GM21515 (cell line): ENCODE data around the gene TRANK1.
A peak's percentile ranks its signal among the peaks of the same experiment; 100 is the strongest.

Experiments
- ATAC-seq: cut with Tn5 transposase; IDR thresholded peaks from one replicate; pipeline ENCODE4 v1.9.1; 2021; ENCODE audit not compliant: unreplicated experiment

TRANK1 gene

DNA sequence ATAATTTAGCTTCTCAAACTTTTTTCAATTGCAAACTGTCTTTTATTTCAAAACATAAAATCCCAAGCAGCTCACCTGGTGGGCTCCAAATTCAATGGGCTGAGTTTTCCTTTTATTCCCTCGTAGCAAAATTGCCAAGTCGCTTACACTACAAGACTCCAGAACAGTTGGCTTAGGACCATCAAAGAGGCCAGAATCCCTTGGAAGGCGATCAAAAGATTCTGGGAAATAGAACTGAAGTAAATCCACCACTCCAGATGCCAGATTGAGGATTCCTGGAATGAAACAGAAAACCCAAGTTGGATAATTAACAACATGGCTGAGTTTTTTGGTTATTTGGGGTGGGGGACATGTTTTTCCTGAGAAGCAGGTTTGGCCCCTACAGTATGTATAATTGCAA lies 92.8 kb downstream of the TRANK1 start:
- ATAC-seq = no peak

DNA sequence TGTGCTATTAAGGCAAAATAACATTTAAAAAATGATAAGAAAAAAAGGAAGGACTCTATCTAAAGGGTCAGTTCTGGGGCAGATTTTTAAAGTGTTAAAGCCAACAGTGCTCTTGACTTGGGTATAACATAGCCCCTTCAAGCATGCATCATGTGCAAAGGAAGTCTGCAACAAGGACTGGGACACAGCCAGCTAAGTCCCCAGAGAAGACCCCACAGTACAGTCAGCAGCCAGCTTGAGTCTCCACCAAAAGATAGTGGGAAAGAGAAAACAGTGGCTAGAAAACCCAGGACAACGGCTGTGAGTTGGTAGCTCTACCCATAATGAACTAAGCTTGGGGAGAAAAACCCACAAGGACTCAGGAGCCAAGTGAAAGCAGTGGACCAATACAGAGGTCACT lies 94.1 kb downstream of the TRANK1 start:
- ATAC-seq = no peak

DNA sequence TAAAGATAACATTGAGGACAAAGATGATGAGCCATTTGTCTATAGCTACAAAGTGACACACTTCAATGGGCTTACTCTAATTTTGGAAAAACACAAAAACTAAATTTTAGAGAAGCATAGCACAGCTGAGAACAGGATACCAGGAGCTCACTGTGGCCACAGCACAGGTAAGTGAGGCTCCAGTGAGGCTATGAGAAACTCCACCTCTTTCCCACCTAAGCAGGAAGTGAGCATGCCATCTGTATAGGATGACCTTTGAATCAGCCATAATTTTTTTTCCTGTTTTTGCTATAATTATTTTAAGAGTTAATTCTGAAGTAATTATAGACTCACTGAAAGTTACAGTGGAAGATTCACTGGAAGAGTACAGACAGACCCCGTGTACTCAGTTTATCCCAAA lies 98.4 kb downstream of the TRANK1 start:
- no peak for ATAC-seq

DNA sequence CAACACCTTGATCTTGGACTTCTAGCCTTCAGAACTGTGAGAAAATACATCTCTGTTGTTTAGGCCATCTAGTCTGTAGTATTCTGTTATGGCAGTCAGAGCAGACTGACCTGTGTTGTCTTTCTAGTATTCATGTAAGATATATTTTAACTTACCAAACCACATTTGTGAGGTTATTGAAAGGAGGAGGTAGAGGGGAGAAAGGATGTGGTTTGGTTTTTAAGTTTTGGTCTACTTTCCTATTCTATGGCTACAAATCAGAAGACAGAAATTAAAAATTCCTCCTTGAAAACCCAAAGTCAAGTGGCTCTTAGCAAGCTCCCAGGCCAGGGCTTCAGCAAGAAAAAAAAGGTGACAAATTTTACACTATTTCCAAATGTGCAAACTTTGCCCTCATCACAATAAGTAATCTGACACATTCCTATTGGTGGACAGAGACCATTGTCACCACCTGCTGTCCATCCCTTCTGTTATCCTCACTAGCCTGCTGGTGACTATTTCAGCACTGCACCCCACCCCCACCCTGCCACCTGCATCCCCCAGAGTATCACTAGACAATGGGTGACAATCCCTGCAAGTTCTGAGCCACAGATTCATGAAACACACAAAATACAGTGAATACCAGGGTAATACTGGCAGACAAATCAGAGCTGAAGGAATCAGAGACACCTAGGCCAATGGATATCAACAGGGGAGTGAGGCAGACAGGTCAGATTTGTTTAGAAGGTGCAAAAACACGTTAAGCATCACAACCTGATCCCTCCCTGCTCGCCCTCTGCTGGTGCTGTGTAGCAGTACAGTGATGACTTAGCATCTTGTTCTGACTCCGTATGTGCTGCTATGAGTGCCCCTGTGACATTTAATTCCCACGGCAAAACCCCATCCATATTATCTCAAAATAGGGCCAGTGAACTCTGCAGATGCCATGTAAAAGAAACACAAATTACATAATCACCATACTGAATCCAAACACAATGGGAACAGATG lies 101.5 kb downstream of the TRANK1 start:
- peak; percentile 73 for ATAC-seq

DNA sequence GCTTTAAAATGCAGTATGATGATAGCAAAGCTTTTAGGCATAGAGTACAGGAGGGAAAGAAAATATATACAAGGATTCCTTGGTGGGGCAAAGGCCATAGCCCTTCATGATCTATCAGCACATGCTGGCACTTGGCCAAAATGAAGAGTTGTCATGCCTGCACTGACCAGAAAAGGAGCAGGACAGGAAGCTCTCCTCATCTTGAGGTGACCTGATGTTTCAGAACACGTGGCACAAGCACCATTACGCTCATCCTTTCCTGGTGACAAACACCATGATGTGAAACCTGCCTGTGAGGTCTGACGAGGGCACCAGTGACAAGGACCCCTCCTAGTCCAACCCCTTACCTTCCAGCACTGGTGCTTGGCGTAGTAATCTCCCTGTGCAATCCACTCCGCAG lies 102.6 kb downstream of the TRANK1 start:
- no peak for ATAC-seq

DNA sequence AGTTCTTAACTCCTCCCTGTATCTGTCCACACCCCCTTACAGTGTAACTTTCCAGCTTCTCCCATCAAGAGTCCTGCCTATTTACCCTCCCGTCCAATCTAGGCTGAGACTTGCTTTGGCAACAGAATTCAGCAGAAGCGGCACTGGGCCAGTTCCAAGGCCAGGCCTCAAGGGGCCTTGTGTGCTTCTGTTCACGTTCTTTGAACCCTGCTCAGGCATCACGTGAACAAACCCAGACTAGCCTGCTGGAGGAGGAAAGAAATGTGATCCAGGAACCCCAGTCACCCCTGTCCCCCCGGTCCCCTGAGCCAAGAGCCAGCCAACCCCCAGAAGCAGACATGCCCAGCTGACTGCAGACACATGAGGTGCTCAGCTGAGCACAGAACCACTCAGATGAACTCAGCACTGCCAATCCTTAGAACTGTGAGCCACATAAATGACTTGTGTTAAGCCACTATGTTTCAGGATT lies 104.4 kb downstream of the TRANK1 start:
- no peak for ATAC-seq

DNA sequence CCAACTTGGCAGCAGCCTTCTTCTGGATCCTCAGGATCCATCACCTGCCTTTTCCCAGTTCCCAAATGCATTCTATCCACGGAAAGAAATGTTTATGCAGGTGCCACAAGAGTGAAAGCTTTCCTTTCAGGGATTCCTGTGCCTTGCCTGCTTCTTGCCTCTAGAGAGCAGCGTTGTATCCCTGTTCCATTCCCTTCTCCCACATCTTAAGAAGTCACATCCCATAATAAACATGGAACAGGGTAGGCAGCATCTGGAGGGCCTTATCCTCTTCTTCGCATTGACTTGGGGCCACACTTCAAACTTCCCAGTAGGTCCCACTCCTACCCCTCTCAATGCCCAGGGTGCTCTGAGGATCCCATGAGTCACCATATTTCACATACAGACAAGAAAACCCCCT lies 107.8 kb downstream of the TRANK1 start:
- no peak for ATAC-seq

DNA sequence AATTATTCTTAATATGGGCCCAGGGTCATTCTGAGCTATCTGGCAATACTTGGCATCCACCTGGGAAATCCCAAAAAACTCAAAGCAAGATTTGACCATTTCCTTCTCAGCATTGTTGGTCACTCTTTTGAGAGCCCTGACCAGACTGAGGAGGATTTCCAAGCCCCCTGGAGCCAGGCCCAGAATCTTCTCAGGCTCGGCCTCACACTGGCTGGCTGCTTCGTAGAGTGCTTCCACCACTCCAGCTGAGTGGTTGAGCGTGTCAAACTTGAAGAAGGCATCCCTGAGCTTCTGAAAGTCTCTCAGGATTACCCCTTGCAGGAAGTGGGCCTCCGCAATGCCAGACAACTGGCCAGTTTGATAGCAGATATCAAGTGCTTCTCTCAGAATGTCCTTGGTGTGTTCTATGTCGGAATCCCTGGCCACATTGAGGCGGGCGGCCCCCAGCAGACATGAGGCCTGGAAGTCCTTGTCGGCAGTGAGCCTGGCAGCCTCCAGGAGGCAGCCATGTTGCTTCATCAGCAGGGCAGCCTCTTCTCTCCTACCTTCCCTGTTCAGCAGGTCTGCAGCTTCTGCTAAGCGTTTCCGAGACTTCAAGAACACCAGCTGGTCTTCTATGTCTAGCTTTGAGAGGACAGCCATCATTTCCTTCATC lies 111.6 kb downstream of the TRANK1 start:
- no peak for ATAC-seq

DNA sequence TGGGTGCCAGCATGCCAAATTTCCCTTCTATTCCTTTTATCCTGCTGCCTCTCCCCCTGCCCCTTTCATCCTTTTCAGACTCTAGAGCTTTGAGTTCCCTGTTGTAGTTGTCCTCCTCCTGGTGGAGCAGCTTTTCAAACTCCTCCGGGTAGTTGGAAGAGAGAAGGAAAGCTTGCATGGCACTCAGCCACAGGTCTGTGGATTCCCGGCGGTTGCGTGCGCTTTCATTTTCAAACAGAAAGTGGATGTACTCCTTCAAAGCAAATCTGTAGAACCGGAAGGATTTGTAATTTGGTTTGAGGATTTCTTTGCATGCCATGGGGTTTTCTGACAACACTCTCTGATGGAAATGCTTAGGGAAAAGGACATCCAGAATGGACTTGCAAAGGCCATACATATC lies 112.4 kb downstream of the TRANK1 start:
- ATAC-seq = no peak

DNA sequence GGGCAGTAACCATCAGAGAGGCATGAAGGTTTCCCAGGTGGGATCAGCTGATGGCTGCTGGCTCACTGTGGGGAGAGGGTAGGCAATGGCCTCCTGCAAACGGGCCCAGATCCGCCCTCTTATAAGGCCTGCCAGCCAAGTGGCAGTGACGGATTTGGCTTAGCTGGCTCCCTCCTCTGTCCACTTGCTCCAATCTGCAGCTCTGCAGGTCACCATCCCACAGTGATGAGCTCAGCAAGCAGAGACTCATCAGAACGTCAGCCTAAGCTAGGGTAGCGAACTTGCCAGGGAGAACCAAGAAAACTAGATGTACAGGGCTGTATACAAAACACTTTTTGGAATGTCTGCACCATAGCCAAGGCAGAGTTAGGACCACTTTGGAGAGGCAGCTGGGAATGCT lies 117.7 kb downstream of the TRANK1 start:
- no peak for ATAC-seq

DNA sequence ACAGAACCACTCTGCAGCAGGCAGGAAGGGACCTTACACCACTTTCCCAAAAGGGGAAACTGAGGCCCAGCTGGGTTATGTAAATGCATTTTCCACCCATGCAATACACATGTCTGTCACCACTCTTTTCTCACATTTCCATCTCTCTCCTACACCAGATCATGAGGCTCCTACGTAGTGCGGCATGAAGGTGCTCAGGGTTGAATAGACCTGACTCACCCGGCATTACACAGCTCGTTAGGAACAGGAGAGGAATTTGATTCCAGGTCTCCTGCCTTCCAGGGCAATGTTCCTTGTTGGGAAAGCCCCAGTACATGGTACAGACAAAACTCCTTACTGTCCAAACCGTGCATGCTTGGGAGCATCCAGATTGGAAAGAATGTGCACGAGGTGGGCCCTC lies 118.6 kb downstream of the TRANK1 start:
- ATAC-seq = no peak

DNA sequence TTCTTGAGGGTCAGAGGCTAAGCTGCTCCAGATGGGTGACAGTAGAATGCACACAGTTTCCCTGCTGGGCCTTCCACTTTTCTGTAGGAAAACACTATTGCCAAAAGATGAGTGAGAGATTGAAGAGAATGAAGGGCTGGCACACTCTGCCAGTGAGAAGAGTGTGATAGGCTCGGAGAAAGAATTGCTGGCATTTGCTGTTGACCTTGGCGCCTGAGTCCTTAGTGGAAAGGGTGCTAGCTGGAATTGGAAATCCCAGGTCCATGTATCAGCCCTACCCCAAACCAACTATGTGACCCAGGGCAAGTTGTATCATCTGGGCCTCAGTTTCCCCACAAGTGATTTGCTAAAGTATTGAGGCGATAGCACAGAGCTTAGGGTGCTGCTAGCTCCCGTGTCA lies 120.4 kb downstream of the TRANK1 start:
- ATAC-seq = no peak

DNA sequence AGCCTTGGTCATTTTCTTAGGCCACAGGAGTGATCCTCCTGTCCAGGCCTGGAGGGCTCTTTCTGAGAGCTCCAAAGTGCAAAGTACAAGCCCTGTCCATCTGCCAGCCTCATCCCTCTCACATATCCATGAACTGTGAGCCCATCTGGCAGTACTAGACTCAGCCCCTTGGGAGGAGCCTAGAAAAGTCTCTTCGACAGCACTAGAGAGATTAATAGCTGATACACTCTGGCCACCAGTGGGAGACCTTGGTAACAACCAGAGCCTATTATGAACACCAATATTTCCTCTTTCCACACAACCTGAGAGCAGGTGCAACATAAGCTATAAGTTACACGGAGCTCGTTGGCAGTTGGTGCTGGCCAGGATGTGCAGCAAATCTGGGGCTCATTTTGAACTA lies 121.0 kb downstream of the TRANK1 start:
- ATAC-seq = no peak

DNA sequence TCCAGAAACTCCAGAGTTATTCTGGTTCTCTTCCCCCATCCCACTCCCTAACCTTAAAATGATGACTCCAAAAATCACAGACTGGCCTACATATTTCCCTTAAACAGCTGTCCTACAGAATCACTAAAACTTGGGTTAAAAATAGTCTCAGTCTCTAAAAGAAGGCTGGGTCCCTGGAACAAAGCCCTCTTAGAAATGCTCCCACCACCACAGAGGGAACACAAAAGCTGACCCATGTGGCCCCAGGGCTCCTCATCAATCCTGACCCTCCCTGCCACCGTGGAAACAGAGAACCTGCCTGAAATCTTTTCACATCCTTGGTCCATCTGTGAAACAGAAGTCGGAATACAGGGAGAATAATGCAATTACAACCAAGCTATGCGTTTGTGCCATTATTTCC lies 124.8 kb downstream of the TRANK1 start:
- ATAC-seq = no peak

DNA sequence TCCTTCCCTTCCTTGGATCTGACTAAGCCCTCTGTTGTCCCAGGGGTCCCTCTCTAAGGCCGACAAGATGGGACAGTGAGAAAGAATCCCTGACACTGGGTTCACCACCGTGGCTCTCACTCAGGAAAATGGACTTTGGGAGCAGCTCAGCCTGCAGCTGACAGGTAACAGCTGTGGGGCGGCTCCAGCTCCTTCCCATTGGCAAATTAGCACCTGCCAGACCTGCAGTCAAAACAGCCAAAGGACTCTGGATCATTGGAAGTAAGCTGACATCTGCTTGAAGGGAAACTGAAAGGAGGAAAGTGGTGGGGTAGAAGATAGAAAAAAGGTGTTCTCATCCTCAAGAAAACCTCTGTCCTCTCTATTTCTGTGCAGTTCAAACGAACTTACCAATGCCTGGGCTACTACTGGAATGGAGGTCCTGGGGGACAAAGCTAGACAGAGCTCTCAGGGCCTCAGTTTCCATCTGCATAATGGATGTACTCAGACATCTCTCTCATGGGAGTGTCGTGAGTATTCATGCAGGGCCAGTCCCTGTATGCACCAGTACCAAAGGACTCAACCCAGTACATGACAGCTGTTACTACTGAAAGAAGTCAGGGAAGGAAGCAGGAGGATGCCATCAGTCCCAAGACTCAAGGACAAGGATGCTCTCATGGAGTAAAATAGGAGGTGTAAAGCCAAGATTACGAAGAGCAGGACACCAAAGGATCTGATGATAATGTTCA lies 126.9 kb downstream of the TRANK1 start:
- no peak for ATAC-seq

DNA sequence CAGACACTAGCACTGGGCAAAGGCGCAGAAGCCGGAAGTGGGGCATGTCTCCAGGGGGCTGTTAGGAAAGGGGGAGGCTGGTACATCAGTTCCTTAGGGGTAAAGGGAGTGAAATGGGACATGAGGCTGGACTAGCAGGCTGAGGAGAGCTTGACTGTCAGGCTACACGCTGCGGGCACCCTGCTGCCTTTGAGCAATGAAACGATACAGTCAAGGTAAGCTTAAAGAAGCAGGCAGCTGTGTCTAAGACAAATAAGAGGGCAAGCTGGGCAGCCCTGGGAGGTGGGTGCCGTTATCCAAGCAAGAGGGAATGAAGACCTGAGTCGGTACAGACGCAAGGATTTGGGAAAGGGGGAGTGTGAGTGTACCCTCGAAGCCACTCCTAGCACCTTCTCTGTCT lies 129.5 kb downstream of the TRANK1 start:
- ATAC-seq = no peak

DNA sequence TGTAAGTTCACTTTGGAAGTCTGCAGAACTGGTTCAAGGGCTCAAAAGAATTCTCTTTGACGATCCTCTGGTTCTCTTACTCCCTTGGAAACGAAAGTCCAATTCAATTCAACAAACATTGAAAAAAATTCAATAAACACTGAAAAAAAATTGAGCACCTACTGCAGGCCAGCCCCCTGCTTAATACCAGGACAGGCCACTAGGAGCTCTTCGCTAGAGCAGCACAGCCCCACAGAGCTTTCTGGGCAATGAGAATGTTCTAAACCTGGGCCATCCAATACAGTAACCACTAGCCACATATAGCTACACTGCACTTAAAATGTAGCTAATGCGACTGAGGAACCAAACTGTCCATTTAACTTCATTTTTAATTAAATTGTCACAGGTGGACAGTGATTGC lies 130.1 kb downstream of the TRANK1 start:
- no peak for ATAC-seq

DNA sequence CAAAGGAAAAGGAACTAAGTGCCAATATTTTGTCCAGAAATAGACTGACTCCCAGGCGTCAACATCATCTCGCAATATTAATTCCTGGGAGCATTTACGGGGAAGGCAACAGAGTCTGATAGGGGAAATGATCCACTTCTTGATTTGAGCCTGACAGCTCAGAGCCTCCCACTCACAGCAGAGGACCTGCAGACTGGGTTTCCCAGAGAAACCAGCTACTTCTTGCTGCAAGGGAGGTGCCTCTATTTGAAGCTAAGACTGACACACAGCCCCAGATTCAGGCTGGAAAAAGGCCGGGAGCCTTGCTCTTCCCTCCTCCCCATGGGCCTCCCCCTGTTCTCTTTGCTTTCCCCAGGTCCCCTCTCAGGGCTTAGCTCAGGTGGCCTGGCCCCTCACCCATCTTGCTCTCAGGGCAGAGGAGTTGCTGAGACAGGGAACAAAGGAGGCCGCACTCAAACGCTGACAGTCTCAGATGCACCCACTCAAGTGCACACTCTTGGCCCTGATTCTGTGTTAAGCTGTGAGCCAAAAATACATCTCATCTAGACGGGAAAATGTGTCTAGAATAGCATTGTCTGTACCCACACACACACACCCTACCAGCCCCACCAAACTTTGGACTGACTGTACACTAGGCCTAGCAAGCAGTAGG lies 130.7 kb downstream of the TRANK1 start:
- no peak for ATAC-seq

DNA sequence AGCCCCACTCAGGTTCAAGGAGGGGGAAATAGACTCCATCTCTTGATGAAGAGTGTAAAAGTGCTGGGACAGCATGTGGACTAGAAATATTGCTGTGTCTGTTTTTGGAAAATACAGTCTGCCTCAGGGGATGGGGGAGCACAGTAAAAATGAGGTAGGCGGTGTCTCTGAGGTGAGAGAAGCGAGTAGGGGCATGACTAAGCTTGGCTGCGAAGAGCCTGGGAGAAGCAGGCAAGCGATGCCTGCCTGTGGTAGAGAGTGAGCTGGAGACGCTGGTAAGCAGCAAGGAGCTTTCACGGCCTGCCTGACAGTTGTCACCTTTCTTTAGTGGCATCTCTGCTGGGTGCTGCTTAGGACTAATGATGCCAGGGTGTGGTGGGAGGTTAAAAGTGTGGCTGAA lies 131.5 kb downstream of the TRANK1 start:
- ATAC-seq = no peak

DNA sequence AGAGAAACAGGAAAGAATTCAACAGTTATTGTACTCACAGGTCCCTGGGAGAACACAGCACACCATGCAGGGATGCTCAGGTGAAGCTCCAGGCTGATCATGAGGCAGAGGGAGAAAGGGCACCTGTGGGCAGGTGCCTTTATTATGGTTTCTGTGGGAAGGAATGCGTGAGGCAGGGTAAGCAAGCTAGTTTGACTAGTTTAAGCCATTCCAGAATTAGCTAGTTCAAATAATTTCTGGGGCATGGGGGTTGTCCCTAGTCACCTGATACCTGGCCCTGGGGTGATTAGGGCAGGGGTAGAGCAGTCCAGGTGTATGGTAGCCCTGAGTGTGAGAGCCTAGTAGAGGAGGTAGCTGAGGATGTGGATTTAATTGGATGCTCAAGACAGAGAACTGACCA lies 132.6 kb downstream of the TRANK1 start:
- no peak for ATAC-seq

DNA sequence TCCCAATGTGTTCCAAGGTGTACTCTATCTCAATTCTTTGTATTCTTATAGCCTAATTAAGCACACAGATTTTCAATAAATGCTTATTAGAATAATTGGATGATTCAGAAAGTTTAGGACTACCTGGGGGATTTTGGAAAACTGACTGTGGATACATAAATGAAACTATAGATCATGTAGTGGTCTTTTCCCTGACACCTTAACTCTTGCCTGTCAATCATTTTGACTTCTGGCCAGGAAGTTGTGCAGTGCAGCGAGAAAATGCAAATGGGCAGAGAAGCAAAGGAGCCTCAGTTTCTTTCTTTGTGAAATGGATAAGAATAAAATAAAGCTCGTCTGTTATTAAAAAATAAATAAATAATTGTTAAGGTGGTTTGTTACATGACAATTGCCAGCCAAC lies 133.1 kb downstream of the TRANK1 start:
- ATAC-seq = no peak
